Testis (tissue), 2 donors: Measurements from ENCODE around the gene SMC1B.

Experiments used
- CTCF ChIP-seq, 3 experiments: fragments of 450-650 bp in 2 of 3; fragments of 200-600 bp in 1 of 3; sonication (generic) in 1 of 3; IDR thresholded peaks; one replicate each; pipeline ENCODE4 v1.5.1; 2016 to 2019; ENCODE audit warnings: antibody characterized with exemption in 3 of 3, mild to moderate bottlenecking in 2 of 3, moderate library complexity in 1 of 3
- POLR2A ChIP-seq: fragments of 450-650 bp; IDR thresholded peaks from one replicate; pipeline ENCODE4 v1.6.1; 2017; ENCODE audit warnings: antibody characterized with exemption, mild to moderate bottlenecking, moderate library complexity

GRCh38 chr22:45398214-45398613, 15.2 kb downstream of the SMC1B start:
- TF ChIP-seq POLR2A: no peak
- no peak for TF ChIP-seq CTCF (IDR thresholded peaks at IDR 0.05)
